NAMALWA (cell line): Measurements from ENCODE around the gene CDH20.

Experiments used
- DNase-seq: peaks from one replicate; pipeline ENCODE4 v3.0.0-alpha.2; 2015; ENCODE audit warnings: low spot score

The CDH20 gene

DNA sequence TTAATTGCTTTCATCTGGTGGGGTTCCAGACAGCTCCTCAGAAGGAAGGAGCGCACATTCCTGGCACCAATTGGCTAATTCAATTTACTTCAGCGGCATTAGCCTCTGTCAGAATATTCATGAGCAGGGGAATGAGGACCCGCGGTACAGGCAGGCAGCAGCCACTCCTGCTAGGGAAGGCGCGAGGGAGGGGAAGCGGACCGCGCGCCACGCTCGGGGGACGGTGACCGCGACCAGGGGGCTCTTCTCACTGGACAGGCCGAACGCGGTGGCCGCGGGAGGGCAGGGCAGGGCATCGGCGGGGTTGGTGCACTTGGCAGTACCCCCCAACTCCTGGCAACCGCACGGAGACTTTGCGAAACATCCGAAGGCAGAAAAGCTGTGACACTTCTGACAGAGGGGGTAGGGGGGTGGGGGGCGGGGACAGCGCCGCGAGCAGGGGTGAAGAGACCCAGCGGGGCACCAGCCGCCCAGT lies at the start of gene CDH20:
TSS of gene CDH20 (plus strand) at position 160 of the 475 bp plus-strand sequence.
- no peak for DNase-seq

DNA sequence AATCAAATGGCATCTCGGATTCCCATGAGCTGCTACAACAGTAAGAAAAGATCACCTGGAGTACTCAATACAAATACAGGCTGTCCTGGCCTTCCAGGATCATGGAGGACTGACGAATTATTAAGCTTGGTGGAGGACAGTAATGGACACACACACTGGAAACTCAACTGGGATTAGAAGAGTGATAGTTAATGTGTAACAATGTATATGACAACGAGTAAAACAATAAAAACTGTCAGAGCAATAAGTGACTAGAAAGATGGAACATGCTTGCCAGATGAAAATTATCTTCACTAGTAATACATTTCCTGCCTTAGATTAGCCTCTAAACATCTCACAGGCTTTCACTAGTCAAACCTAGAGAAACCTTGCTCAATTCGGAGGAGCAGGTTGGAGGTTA lies 49.2 kb upstream of the CDH20 start:
- DNase-seq = no peak

DNA sequence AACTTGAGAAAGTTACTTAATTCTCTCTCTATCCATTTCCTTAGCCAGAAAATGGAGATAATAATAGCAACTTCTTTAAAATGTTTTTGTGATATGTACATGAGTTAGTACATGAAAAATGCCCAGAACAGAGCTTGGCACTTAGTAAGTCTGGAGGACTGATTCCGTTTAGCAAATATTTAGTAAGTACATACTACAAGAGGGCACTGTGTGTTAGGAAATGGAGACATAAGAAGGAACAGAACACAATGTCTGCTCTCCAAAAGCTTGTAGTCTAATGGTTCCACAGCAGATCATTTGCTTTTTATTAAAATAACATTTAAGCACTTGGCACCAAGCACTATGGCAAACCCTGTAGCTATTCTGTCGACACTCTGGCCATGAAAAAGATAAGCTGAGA lies 47.5 kb upstream of the CDH20 start:
- no peak for DNase-seq

- DNase-seq = no peak
Observed at GRCh38 chr18:61286867-61287266, 46.4 kb upstream of the CDH20 start.

GRCh38 chr18:61290616-61291015 lies 42.6 kb upstream of the CDH20 start:
- no peak for DNase-seq

DNA sequence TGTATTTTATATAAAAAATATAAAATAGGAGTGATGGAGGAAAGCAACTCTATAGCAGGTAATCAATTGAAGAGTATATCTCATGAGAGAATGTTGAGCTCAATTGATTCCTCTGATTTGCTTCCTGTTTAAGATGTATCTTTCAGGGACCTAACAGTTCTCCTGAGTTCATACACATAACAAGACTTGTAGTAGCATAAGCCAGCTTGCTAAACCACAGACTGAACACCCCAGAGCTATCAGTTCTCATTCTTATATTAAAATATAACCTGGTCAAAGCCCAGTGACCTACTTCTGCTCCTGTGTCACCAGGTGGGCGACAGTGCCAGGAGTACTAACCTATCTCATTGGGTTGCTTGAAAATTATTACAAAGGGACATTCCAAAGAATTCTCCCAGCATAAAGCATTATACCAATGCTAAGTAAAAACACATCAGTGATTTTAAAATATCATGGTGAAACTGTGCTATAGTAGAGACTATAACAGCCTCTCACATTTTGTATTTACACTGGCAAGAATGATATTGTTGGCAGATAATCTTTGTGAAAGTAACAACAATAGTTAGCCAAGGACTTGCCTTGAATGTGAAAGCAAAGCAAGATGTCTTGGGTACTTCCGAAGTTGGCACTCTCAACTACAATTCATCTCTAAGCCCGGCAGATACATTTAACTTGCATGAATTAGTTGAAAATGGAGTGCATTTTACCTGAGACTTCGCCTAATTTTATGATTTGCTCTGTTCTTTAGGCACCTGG lies 40.8 kb upstream of the CDH20 start:
- DNase-seq = no peak

DNA sequence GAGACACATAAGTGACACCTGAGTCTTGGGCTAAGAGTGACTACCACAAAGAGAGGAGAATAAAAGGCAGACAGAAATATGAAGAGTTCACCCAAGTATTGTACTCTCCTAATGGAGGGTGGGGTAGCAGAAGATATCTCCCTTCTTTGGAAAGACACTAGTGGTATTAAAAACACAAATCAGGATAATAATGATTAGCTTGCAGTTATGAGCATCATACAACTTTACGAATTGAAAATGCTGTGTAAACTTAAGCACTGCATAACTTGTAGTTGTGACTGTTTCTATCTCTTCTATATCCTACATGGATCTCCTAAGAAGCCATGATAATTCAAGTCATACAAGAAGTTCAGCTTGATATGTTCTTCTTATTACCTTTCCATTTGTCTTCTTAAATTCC lies 38.1 kb upstream of the CDH20 start:
- DNase-seq = no peak

DNA sequence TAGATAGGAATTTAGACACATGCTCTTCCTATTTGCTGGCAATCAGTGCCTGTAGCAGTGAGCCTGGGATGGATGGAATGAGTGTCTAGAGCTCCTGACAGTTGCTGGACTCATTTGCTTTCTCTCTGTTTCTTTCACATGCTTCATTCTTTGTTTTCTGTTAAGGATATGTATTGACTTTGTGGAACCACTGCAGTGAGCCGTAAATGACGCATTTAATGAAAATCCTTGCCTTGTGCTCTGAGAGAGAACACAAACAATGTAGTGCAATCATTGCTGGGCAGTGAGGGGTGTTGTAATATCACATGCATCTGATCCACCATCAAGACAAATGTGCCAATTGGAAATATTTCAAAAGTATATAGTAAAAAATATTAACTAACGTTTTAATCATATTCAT lies 25.2 kb upstream of the CDH20 start:
- no peak for DNase-seq

GRCh38 chr18:61308795-61309393 lies 24.3 kb upstream of the CDH20 start:
- no peak for DNase-seq

DNA sequence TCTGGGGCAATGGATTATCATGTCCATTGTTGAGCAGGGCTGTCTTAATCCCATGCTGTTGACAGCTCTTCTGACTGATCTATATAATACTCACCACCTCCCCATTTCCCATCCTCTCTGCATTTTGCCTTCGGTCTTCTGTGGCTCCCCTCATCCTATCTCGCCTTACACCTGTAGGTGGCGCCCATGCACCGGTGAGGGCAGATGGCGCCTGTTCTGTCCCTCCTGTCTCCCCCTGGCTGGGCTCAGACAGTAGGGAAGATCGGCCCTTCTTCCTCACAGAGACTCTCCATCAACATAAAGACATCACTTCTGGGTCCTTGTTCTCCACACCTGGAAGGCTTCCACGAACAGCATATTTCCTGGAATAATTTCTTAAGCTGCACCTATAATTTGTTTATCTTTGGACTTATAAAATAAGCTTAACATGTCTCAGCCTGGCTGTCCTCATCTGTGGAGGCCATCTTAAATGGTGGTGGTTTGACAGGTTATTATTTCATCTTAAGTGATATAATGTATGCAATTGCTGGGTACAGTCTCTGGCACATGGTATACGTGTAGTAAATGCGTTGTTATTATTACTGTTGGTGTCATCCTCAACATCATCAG lies 10.9 kb upstream of the CDH20 start:
- DNase-seq = peak; percentile 77

DNA sequence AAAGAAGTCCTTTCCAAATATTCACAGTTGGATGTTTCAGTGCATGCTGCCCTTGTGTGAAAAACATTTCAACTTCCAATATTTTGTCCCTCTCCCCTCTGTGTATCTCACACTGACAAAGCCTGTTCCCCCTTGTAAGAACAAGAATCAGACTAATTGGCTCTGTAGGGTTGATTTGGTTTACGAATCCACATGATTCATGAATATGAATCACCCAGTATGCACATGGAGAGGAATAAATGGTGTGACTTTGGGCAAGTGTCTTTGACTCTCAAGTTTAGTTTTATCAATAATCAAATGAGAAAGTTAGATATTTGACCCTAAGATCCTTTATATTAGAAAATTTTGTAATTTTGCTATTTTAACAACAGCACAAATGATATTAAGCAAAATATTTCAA lies 9.3 kb upstream of the CDH20 start:
- no peak for DNase-seq

DNA sequence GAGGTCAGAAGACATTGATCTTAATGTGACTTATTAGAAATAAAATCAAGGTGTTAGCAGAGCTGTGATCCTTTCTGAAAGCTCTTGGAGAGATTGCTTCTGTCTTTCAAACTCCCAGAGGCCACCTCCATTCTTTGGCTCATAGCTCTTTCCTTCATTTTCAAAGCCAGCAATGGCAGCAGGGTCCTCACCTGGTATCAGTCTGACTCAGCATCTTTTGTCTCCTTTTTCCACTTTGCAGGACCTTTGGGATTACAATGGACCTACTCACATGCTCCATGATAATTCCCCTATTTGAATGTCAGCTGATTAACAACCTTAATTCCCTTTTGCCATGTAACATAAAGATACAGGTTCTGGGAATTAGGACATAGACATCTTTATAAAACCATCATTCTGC lies 6.8 kb upstream of the CDH20 start:
- DNase-seq = no peak

- no peak for DNase-seq
Observed at GRCh38 chr18:61329398-61329797, 3.8 kb upstream of the CDH20 start.

- DNase-seq = no peak
Observed at GRCh38 chr18:61331051-61331450, 2.2 kb upstream of the CDH20 start.

DNA sequence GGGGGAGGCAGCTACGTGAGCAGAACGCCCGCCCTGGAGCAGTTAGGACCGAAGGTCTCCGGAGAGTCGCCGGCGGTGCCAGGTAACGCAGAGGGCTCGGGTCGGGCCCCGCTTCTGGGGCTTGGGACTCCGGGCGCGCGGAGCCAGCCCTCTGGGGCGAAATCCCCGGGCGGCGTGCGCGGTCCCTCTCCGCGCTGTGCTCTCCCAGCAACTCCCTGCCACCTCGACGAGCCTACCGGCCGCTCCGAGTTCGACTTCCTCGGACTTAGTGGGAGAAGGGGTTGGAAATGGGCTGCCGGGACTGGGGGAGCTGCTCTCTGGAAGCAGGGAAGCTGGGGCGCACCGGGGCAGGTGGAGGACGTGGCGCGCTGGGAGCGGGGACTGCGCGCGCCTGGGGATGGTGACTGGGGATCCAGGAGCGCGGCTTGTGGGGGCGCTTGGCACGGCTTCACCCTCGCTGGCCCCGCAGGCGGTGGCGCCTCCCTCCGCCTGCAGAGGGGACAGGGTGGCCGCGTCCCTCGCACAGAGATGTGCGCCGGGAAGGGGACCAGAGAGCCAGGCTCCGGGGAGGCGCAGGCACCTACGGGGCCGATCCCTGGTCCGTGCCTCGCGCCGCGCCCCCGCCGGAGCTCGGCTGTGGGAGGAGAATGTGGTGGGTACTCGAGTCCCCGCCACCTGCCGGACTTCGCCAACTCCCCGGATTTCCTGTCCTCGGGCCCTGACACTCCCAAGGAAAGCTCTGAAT lies 688 bp downstream of the CDH20 start:
- no peak for DNase-seq

DNA sequence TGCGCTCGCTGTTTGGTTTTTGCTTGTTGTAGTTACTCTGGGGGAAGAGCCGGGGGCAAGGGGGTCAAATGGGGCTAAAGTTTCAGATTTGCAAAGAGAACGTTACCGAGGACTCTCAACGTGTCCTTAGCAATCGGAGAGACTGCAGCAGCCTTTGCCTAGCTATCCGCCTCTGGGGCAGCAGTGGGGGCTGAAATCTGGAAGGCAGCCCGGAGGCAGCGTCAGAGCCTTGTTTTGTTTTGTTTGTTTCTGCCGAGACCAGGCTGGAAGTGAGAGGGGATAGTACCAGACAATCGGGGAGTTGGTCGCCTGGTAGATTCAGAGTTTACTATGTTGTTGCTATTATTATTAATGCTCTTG lies 1.2 kb downstream of the CDH20 start:
- no peak for DNase-seq

DNA sequence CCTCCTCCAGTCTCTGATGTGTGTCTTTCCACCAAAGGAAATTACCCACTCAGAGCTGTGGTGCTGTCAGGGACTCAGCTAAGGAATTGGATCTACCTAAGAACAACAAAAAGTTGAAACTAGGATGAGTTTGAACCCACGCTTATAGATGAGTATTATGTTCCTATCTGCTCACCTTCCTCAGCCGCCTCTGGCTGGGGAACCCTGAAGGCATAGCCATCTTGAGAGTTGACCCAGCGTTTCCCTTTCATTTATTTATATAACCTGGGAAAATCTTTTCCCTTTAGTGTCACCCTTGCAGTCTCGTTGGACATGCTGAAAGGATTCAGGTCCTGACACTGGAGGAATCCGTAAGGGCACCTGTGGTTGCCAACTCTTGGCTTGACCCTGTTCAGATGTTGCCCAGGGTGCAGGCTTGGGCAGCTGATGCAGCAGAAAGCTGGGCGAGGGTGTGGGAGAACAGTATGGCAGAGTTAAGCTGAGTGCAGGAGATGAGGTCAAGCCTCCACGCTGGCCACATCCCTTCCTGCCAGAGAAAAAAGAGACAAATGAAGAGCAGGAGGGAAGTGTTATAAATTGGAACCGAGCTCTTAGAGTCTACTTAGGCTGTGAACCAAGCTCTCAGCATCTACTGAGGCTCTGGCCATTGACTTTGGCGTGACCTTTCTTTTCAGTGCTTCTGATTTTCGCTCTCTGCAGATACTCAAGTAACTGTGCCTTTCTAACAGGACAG lies 1.9 kb downstream of the CDH20 start:
- DNase-seq = no peak

DNA sequence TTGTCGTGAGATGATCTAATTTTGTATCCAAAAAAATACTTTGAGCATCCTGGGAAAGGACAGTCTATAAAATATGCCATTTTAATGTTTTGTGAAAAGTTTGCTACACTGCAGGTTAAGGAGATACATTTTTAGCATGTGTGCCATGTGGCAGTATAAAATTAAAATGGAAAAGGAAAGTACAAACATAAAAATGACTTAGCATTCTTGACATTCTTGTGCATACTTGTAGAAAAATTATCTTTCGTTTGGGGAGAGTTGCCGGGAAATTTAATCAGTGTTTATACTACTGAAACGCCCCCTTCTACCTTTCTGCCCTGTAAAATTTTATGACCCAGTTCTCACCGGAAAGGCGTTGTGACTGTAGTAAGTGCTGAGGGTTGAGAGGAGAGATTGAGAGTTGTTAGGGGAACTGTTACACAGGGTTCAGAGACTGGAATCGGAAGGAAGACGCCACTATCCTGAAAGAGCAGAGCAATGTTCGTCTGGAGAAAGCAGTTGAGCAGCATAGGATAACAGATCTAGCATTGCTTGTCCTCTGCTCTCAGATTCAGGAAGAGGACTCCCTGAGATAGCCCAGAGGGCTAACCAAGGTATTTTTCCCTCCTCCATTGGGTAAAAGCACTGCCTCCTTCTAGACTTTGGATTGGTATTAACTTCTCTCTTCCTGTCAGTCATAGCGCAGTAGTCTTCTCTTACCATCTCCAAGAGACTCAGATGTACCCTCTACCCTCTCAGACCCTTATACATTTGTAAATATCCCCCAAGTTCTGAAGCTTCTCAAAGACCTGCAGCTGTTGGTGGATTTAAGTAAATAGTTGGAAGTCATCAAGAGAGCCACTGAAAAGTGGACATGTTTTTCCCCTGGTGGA lies 2.7 kb downstream of the CDH20 start:
- DNase-seq = no peak

DNA sequence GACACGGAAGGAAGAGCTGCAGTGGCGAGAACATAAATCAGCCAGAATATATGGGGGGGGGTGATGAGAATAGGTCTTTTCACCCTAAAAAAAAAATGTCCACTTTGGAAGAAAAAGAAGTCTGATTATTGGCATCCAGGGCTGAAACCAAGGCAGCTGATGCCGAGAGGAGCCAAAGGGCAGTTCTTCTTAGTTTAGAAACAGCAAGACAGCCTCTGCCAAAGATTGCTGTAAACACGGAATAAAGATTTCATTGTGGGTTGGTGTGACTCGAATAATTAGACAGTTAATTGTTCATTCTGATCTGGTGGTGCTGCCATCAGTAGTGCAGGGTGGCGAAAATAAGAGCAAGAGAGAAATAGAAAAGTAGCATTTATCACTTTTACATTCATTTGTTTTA lies 3.5 kb downstream of the CDH20 start:
- no peak for DNase-seq

- DNase-seq = no peak
Observed at GRCh38 chr18:61337527-61337926, 4.3 kb downstream of the CDH20 start.

- DNase-seq = no peak
Observed at GRCh38 chr18:61340148-61340547, 6.9 kb downstream of the CDH20 start.
